HG02798 (cell line): ENCODE measurements around the gene TMED9.

ENCODE experiments used
- ATAC-seq: cut with Tn5 transposase; IDR thresholded peaks from one replicate; pipeline ENCODE4 v1.9.1; 2021; ENCODE audit warnings: mild to moderate bottlenecking; ENCODE audit not compliant: unreplicated experiment, poor library complexity

The TMED9 gene

GRCh38 chr5:177576169-177576568, 15.8 kb upstream of the TMED9 start:
- no peak for ATAC-seq

- ATAC-seq = no peak
Observed at GRCh38 chr5:177578316-177578715, 13.7 kb upstream of the TMED9 start.

GRCh38 chr5:177588413-177588909, 3.5 kb upstream of the TMED9 start:
- ATAC-seq = no peak

- no peak for ATAC-seq
Observed at GRCh38 chr5:177590406-177590805, 1.6 kb upstream of the TMED9 start.

GRCh38 chr5:177591690-177592009, 353 bp upstream of the TMED9 start:
- ATAC-seq = no peak

GRCh38 chr5:177592905-177593304, 902 bp downstream of the TMED9 start:
- ATAC-seq = no peak

GRCh38 chr5:177593511-177593910, 1.5 kb downstream of the TMED9 start:
- ATAC-seq = no peak

GRCh38 chr5:177594071-177594470, 2.1 kb downstream of the TMED9 start:
- ATAC-seq = no peak

GRCh38 chr5:177595026-177595585, 3.1 kb downstream of the TMED9 start:
- ATAC-seq = no peak

- ATAC-seq = no peak
Observed at GRCh38 chr5:177595991-177596774, 4.2 kb downstream of the TMED9 start.

- ATAC-seq = no peak
Observed at GRCh38 chr5:177596775-177597238, 4.8 kb downstream of the TMED9 start.

GRCh38 chr5:177598477-177598876, 6.5 kb downstream of the TMED9 start:
- no peak for ATAC-seq

GRCh38 chr5:177599731-177600507, 7.9 kb downstream of the TMED9 start, which contains the start of gene B4GALT7:
TSS of gene B4GALT7 (plus strand) at chr5:177600132. CDS start at chr5:177600211, 79 bp downstream.
- ATAC-seq = peak; percentile 88

- no peak for ATAC-seq
Observed at GRCh38 chr5:177600508-177601018, 8.6 kb downstream of the TMED9 start.

- ATAC-seq = no peak
Observed at GRCh38 chr5:177601126-177601525, 9.1 kb downstream of the TMED9 start.

- no peak for ATAC-seq
Observed at GRCh38 chr5:177601577-177602457, 9.8 kb downstream of the TMED9 start.

GRCh38 chr5:177602458-177602830, 10.4 kb downstream of the TMED9 start:
- ATAC-seq = no peak

GRCh38 chr5:177603631-177604030, 11.6 kb downstream of the TMED9 start:
- no peak for ATAC-seq

- ATAC-seq = no peak
Observed at GRCh38 chr5:177604116-177604521, 12.1 kb downstream of the TMED9 start.

GRCh38 chr5:177604656-177605055, 12.7 kb downstream of the TMED9 start:
- no peak for ATAC-seq
